ENCODE measurements around the gene CDK5RAP2.
"Not testable (repeated sequence)": the region's sequence is repeated elsewhere in the genome, so short reads cannot be mapped to it uniquely, and the experiment has no call there.

Gene CDK5RAP2

DNA sequence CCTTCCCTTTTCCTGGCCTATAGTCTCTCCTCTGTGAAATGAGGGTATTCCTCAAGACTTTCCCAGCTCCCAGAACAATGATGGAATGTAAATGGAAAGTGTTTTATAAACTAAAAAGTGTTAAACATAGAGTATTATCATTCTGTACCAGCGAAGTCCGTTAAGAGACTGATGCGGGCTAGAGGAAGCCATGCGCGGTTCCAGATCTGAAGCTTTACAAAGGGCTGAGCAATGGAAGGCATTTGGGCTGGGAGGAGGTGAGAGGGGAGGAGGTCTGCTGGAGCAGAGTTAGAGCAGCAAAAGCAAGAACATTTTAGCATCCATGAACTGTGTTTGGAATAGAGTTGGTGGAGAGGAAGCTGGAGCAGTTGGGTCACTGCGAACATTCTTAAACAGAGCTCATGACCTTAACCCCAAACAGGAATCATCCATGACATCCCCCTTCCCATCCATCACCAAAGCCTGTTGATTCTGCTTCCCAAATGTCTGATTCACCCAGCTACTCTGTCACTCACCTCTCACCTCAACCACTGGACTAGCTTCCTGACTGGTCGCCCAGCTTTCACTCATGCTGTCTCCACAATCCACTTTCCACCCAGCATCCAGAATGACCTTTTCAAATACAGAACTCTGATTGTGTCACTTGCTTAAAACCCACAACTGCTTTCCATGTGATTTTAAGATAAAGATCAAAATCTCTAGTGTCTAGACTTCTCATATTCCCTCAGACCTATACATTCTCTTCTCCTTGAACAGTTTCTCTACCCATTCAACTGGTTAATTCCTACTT is 37.1 kb downstream of the CDK5RAP2 start:
- no peak for DNase-seq

DNA sequence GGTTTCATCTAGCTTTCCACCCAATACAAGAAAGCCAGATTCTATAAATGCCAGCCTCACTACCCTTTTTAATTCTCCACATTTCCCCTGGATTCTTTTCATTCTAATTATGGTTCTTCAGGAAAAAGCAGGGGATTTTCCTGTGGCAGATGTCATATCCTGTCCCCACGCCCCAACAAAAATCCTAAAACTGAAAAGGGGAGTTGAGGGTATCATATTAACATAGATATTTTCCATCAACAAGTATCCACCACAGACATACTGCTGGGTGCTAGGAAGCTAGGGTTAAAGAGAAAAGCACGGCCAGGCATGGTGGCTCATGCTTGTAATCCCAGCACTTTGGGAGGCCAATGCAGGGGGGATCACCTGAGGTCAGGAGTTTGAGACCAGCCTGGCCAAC is 38.0 kb downstream of the CDK5RAP2 start:
- DNase-seq = no peak

DNA sequence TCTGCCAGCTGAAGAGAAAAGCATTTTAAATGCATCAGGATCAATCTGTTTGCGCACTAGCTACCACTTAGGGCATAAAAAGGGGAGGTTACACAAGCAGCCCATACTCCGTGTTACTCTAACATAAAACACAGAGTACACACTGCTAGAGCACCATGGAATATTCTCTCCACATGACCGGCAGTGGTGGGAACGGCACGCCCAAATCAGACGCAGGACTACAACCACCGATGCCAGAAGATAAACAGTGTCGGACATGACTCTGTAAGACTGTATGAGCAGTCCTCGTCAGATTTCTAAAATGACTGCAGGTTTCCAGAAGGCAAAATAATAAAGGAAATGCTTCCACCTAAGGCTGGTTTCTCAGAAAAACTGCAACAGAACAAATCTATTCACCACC is 40.0 kb downstream of the CDK5RAP2 start:
- DNase-seq = no peak

DNA sequence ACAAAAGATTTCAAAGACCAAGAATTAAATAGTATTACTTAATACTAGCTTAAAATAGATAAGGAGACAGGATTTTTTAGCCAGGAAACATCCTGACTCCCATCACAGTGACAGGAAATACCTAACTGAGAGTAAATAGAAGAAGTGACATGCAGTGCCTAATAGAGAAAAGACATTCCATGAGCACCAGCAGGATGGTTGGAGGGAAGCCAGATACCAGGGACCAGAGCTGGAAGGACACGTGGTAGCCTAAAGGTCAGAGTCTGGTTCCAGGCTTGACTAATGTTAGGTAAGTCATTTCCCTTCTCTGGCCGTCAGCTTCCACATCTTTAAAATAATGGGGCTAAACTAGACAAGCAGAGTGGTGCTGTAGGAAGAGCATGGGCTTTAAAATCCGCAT is 41.6 kb downstream of the CDK5RAP2 start:
- DNase-seq = no peak

DNA sequence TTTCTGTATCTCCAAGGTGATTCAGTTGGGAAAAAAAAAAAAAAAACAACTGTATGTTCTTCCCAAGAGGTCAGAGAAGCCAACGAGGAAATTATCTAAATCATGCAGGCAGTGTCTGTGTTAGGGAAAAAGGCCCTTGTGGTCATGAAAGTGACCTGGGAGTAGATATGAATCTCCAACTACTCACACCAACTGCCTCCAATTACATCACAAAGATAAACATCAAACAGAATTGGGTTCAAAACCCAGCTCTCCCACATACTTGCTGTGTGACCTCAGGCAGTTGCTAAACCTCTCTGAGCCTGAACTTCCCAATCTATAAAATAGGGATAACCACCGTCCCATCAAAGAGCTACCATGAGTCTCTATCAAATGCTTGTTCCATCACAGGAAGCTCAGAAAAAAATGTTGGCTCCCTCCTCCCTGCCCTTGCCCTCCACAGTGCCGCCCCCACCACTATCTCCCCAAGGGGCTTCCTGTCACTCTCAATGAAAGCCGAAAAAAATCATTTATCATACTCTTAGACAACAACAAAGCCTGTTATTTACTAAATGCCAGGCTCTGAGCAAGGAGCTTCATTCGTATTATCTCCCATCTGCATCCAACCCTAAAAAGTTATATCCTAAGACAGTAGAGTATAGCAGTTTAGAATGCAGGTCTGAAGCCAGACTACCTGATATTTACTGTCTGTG is 42.9 kb downstream of the CDK5RAP2 start:
- DNase-seq = no peak

DNA sequence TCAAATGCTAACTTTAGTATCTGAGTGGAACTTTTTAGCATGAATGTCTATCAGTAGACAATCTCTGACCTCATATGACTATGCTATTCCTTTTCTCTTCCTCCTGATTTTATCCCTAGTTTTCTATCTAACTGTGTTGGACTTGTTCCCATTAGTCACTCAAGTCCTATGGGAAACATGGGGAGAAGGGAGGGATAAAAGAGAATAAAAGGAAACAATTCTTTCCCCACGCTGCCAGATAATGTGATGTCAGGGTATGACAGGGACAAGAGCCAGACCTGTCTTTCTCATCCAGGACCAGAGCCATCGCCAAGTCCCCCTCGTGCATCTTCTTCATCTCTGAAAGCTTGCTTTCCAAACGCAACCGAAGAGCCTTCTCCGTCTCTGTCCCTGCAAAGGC is 43.9 kb downstream of the CDK5RAP2 start:
- DNase-seq = no peak

DNA sequence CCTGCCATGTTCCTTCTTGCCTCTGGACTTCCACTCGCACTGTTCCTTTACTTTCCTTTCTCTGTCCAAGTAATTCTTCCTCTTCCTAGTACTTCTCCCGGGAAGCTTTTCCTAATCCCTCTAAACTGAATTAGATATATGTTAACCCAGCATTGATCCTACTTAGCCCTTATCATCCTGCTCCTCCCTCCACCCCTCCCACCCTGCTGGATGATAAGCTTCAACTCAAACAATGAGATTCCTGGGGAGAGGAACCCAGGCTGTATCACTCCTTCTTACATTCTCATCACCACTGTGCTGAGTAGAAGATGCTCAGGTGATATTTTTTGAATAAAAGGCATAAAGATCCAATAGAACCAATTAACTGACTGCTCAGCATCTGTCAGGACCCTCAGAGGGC is 45.7 kb downstream of the CDK5RAP2 start:
- DNase-seq = no peak

DNA sequence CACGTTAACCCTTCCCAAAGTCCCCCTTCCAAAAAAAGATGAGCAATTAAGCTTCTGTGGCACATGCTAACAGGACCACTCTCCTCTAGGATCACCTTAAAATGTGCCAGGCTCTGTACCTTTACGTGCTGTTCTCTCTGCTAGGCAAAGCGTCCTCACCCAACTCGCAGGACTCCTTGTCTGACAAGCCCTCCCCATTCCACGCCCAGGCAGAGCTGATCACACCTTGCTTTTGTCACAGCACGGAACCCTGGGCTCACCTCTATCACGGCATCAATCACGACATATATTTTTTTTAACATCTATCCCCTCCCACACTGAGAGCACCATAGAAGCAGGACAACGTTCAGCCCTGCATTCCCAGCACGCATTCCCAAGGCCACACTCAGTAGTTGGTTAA is 47.1 kb downstream of the CDK5RAP2 start:
- DNase-seq = no peak

DNA sequence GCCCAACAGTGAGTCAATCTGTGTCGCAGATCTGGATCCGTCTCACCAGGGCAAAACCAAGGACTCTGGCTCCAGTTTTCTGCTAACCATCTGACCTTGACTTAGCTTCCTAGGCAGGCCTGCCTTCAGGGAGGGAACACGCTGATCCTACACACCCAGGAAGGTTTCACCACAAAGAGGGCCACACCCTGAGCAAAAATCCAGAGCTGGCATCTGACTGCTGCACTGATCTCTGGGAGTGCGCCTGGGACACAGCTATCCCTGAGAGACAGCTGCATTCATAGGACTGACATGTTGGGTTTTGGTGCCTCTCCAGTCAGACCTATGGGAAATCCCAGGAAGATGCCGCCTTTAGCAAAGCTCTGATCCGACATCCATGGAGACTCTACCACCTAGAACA is 47.5 kb downstream of the CDK5RAP2 start:
- DNase-seq = no peak

DNA sequence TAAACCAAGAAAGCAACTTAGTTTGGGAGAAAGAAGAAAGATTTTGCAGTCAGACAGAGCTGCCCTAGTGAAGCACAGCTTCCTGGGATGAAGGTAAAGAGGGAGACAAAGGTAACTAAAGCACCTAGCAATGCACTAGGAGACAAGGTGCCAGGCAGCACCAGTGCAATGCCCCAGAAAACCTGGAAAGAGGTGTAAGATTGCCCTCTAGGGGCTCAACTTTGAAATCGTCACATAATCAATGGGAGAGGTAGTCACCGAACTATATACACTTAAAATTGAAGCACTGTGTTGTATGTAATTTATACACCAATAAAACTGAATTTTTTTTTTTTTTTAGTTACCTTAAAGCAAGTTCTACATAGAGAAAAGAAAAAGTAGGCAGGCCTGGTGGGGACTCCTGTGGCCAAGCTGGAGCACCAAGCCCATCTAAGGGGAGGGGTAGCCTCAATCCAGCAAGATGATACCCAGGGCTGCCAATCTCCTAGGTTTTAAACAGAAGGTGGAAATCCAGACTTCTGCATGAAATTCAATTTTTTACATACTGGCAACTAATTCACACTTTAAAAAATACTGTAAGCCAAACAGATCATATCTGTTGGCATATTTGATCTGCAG is 48.2 kb downstream of the CDK5RAP2 start:
- peak; percentile 35 for DNase-seq

DNA sequence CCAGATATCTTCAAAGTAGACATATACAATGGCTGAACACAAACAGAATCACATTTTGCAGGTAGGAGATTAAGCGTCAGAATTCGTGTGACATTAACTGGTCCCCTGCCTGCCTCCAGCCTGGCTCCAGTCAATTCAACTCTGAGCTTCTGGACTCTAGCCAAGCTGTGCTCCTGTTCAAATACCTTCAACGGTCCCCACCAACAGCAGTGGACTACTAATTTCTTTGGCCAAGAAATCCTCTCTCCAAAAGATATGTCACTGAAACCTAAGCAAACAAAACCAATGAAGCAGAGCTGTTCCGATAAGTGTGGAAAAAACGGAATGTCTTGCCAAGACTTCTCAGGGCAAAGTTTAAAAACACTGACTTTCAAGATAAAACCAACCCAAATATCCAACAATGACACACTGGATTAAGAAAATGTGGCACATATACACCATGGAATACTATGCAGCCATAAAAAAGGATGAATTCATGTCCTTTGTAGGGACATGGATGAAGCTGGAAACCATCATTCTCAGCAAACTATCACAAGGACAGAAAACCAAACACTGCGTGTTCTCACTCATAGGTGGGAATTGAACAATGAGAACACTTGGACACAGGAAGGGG is 49.6 kb downstream of the CDK5RAP2 start:
- not testable (repeated sequence) for DNase-seq

DNA sequence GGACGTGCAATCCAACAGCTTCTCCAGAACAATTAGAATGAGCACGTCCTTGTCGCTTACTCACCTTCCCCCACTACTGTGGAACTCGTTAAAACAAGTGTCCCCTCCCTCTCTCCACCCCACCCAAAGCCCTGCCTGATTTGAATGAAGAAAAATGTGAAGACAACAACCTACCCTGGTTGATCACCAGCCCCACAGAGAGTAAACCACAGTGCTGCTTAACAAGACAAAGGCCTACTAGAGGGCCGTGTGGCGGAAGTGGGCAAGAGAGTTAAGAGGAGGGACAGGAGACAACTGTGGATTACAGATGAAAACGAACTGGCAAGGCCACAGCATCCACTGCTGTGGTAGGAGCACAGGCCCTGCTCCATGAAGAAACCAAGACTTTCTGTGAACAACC is 51.1 kb downstream of the CDK5RAP2 start:
- no peak for DNase-seq

DNA sequence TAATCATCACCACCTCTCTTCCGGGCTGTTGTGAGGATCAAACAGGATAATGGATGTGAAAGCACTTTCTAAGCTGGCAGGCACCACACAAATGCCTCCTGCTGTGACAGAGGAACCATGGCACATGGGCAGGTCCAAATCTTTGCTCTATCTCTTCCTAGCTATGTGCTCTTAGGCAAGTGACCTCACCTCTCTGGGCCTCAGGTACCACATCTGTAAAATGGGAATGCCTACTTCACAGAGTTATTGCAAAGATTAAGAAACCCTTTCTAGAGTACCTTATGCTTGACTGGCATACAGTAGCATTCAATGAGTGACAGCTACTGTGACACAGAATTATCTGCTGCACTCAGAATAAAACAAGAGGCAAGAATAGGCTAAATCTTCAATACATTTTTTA is 51.6 kb downstream of the CDK5RAP2 start:
- DNase-seq = no peak

DNA sequence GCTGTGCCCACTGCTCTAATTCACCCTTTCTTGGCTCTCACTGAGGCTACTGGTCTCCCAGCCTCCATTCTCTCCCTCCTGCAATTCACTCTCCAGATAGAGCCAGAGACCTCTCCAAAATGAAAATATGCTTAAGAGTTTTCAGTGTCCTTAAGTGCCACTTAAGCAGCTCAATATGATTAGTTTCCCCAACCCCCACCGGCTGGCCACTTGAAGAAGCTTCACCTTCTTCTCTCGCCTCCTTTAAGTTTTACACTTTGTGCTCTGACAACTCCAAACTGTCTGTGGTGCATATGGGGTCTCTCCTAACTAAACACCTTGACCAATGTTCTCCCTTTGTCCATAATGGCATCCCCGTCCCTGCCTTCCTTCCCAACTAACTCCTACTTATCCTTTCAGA is 53.4 kb downstream of the CDK5RAP2 start:
- DNase-seq = no peak

DNA sequence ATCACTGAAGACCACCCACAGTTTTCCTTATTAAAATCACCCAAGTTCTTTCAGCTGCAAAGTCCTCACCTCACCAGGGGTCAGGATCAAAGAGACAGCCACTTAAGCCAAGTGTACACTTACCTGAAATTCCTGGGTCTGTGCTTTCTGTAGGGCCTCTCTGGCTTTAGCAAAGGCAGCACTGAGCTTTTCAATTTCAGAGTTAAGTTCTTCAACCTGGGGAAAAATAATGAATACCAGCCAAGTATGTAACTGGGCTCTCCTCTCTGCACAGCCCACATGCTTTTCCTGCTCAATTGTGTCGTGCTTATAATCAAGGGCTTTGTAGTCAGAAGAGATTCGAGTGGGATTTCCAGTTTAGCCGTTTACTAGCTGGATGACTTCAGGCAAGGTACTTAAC is 55.1 kb downstream of the CDK5RAP2 start:
- DNase-seq = no peak

DNA sequence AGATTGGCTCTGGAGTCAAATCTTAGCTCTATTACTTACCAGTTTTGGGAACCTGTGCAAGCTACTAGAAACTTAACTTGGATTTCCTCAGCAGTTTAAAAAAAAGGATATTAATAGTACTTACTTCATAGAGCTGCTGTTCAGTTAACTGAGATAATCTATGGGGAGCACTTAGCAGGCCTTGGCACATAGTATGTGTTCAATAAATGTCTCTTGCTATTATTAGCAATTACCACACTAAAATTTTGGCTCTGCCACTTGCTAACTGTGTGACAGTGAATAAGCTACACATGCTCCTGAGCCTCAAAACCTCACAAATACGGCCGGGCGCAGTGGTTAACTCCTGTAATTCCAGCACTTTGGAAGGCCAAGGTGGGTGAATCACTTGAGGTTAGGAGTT is 55.9 kb downstream of the CDK5RAP2 start:
- DNase-seq = no peak

DNA sequence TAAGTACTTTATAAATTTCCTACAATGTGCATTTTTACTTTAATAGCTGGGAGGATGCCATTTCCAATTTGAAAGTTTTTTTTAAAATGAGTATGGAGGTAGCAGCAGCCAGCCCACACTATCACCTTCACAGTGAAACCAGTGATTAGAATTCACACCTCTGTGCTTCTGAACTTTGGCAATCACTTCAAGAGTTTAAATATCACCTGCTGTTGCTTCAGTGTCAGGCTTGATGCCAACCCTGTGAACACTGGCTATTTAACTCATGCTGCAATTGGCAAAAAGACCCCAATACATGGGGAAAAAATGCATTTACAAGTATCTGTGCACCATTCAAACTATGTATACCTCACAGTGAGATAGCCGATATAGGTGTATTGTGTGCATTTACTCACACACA is 57.4 kb downstream of the CDK5RAP2 start:
- no peak for DNase-seq

DNA sequence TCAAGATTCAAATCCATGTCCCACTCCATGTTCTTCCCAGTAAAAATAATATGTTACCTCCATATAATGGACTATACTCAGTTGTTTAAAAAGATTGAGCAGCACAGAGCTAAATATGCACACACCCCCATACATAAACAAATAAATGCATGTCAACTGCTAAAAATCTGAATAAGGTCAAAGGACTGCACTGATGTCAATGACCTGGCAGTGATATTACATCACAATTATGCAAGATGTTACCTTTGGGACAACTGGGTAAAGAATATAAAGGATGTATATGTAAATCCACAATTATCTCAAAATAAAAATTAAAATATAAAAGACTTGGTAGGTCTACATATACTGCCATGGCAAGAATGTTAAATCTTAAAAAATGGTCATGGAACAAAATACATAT is 57.9 kb downstream of the CDK5RAP2 start:
- DNase-seq = no peak

DNA sequence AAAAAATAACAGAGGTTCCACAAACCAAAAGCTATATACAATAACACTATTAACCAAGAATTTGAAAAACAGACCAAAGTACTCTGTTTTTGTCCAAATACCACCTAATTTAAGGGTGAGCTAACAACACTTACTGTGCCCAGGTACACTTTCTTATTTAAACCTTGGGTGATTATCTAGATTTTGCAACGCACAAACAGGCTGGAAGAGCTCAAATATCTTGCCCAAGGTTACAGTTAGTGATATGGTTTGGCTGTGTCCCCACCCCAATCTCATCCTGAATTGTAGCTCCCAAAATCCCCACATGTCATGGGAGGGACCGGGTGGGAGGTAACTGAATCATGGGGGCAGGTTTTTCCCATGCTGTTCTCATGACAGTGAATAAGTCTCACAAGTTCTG is 58.9 kb downstream of the CDK5RAP2 start:
- DNase-seq = no peak

DNA sequence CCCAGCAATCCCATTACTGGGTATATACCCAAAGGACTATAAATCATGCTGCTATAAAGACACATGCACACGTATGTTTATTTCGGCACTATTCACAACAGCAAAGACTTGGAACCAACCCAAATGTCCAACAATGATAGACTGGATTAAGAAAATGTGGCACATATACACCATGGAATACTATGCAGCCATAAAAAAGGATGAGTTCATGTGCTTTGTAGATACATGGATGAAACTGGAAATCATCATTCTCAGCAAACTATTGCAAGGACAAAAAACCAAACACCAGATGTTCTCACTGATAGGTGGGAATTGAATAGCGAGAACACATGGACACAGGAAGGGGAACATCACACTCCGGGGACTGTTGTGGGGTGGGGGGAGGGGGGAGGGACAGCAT is 64.0 kb downstream of the CDK5RAP2 start:
- DNase-seq = not testable (repeated sequence)

DNA sequence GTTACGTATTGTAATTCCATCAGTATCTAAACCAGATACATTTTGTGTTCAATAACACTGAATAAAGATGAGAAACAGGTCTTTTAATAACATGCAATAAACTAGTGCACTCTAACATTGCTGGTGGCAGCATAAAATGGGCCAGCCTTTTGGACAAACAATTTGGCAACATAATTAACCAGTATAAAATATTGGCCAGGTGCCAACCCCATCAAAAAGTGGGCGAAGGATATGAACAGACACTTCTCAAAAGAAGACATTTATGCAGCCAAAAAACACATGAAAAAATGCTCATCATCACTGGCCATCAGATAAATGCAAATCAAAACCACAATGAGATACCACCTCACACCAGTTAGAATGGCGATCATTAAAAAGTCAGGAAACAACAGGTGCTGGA is 64.5 kb downstream of the CDK5RAP2 start:
- DNase-seq = not testable (repeated sequence)

DNA sequence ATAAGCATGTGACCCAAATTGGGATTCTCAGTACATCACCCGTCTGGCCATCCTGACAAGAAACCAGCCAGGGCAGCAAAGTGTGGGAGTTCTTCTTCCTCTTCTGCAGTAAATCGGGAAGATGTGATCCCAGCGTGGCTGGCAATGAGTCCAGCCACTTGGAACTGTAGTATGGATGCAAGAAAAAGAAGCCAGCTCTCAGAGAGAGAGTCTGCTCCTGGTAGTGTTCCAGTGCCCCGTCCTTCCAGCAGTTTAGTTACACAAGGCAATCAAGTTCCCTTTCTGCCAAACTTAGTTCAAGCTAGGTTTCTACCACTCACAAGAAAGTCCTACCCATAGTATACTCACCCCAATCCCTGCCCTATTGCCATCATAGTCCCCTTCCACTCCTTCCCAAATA is 65.6 kb downstream of the CDK5RAP2 start:
- DNase-seq = no peak

DNA sequence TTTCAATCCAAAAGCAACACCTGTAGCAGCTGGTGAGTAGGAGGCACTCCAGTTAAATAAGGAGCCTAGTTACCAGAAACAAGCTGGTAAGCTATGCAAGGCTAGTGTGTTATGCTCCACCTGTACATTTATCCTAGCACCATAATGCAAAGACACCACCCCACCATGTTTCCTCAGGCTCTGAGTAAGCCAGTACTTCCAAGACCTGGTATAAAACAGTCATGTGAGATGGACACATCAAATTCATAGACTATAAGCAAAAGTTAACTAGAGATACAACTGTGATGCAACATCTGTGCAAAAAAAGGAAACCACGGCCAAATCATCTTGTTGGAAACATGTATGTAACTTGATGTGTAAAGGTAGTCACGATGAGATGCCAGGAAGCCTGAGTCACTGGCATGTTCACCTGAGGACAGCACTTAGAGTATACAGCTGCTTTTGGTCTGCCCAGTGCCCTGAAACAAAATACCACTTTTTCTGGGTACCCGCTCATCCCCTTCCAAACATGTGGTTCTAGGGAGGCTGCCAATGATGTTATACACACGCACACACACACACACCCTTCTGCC is 66.1 kb downstream of the CDK5RAP2 start:
- DNase-seq = no peak

DNA sequence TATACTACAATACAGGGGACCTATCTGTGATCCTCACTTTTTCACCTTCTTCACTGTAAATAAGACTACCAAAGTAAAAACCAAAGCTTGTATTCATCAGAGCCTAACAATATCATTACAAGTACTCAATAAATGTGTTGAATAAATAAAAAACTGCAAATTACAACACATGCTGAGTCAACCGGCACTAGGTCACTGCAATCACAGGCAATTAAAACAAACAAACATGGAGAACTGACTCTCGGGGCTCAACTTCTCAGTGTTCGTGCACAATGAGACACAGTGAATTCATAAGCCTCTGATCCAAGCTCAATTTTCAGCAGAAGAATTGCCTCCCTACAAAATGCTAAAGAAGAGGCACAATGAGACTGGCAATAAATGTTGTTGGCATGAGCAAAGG is 69.2 kb downstream of the CDK5RAP2 start:
- DNase-seq = no peak

Measured in NCI-H1417 treated with DMSO at 0.1 percent for 48 hours (cell line).